ENCODE measurements around the gene AUTS2.

DNA sequence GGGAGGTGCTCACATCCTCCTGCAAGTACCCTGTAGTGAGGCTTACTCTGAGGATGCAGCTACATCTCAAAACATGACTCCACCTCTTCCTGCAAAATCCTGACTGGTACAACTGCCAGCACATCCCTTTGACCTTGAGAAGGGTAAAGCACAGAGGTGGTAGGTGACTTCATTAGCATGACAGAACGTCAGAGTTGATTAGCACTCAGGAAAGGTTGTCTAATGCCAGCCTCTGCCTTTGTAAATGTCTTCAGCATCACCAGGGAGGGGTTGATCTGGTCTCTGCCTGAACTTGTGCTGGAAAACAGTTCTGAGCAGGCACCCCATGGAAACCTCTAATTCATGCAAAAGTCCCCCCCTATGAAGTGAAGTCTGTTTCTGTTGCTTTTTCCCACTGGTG lies 942.4 kb downstream of the AUTS2 start:
- TF ChIP-seq POLR2AphosphoS5 (IDR thresholded peaks at IDR 0.05; ENCODE audit: low read depth) (no peak), EZH2 (IDR thresholded peaks at IDR 0.05; ENCODE audit: low read depth, unreplicated experiment) (no peak), CREB1 (CRISPR knock-in tag; IDR thresholded peaks at IDR 0.05; ENCODE audit: low read depth) (no peak), EZH2phosphoT487 (IDR thresholded peaks at IDR 0.05; ENCODE audit: unreplicated experiment) (no peak), ZNF114 (CRISPR knock-in tag; IDR thresholded peaks at IDR 0.05) (no peak), NANOG (IDR thresholded peaks at IDR 0.05; ENCODE audit: borderline replicate concordance) (no peak), JUNB (IDR thresholded peaks at IDR 0.05; ENCODE audit: unreplicated experiment) (no peak)
- TF ChIP-seq, protein P1, sequence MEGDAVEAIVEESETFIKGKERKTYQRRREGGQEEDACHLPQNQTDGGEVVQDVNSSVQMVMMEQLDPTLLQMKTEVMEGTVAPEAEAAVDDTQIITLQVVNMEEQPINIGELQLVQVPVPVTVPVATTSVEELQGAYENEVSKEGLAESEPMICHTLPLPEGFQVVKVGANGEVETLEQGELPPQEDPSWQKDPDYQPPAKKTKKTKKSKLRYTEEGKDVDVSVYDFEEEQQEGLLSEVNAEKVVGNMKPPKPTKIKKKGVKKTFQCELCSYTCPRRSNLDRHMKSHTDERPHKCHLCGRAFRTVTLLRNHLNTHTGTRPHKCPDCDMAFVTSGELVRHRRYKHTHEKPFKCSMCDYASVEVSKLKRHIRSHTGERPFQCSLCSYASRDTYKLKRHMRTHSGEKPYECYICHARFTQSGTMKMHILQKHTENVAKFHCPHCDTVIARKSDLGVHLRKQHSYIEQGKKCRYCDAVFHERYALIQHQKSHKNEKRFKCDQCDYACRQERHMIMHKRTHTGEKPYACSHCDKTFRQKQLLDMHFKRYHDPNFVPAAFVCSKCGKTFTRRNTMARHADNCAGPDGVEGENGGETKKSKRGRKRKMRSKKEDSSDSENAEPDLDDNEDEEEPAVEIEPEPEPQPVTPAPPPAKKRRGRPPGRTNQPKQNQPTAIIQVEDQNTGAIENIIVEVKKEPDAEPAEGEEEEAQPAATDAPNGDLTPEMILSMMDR (conservative IDR thresholded peaks at IDR 0.05; ENCODE audit: low read depth in 2 of 2), result no peak
- TF ChIP-seq, protein P2, sequence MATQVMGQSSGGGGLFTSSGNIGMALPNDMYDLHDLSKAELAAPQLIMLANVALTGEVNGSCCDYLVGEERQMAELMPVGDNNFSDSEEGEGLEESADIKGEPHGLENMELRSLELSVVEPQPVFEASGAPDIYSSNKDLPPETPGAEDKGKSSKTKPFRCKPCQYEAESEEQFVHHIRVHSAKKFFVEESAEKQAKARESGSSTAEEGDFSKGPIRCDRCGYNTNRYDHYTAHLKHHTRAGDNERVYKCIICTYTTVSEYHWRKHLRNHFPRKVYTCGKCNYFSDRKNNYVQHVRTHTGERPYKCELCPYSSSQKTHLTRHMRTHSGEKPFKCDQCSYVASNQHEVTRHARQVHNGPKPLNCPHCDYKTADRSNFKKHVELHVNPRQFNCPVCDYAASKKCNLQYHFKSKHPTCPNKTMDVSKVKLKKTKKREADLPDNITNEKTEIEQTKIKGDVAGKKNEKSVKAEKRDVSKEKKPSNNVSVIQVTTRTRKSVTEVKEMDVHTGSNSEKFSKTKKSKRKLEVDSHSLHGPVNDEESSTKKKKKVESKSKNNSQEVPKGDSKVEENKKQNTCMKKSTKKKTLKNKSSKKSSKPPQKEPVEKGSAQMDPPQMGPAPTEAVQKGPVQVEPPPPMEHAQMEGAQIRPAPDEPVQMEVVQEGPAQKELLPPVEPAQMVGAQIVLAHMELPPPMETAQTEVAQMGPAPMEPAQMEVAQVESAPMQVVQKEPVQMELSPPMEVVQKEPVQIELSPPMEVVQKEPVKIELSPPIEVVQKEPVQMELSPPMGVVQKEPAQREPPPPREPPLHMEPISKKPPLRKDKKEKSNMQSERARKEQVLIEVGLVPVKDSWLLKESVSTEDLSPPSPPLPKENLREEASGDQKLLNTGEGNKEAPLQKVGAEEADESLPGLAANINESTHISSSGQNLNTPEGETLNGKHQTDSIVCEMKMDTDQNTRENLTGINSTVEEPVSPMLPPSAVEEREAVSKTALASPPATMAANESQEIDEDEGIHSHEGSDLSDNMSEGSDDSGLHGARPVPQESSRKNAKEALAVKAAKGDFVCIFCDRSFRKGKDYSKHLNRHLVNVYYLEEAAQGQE (IDR thresholded peaks at IDR 0.05; ENCODE audit: unreplicated experiment), result no peak
- TF ChIP-seq, protein P3, sequence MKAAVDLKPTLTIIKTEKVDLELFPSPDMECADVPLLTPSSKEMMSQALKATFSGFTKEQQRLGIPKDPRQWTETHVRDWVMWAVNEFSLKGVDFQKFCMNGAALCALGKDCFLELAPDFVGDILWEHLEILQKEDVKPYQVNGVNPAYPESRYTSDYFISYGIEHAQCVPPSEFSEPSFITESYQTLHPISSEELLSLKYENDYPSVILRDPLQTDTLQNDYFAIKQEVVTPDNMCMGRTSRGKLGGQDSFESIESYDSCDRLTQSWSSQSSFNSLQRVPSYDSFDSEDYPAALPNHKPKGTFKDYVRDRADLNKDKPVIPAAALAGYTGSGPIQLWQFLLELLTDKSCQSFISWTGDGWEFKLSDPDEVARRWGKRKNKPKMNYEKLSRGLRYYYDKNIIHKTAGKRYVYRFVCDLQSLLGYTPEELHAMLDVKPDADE (IDR thresholded peaks at IDR 0.05), result no peak

Data from GM23338 (cell line).